WTC11 (cell line): ENCODE results near the gene AGTRAP. TPM values are rescaled to one million over a fixed set of nuclear protein-coding genes. Genes with fewer than 3 reads are reported as not detected.

ENCODE experiments used
- ATAC-seq: fragments of 200-7000 bp; cut with Tn5 transposase; 2 replicates; pipeline ENCODE4 v1.10.0; 2021; ENCODE audit warnings: mild to moderate bottlenecking, moderate library complexity
- CTCF ChIA-PET: fragments of 300-600 bp; sonication (Branson Sonifier 250); formaldehyde crosslinking; loops from one replicate; lab custom pipeline; 2021; ENCODE audit warnings: antibody characterized with exemption; lab: Charles Lee
- POLR2A ChIA-PET: fragments of 350-600 bp; sonication (Branson Sonifier 250); formaldehyde crosslinking; loops from one replicate; lab custom pipeline; 2021; ENCODE audit warnings: antibody characterized with exemption; lab: Charles Lee
- DNase-seq: peaks from one replicate; pipeline ENCODE4 v3.0.0; 2021; ENCODE audit warnings: low spot score
- H3K27ac Mint-ChIP-seq: 2 replicates; pipeline ENCODE4 v1.8.0; 2021; ENCODE audit warnings: mixed read lengths
- H3K27me3 Mint-ChIP-seq: 2 replicates; pipeline ENCODE4 v1.8.0; 2021; ENCODE audit warnings: low read depth, mild to moderate bottlenecking, moderate library complexity, mixed read lengths
- H3K36me3 Mint-ChIP-seq: 2 replicates; pipeline ENCODE4 v1.8.0; 2021; ENCODE audit warnings: mixed read lengths
- H3K4me1 Mint-ChIP-seq: 2 replicates; pipeline ENCODE4 v1.8.0; 2022; ENCODE audit warnings: mixed read lengths
- H3K4me3 Mint-ChIP-seq: 2 replicates; pipeline ENCODE4 v1.8.0; 2021; ENCODE audit warnings: mild to moderate bottlenecking, moderate library complexity, mixed read lengths
- H3K9me3 Mint-ChIP-seq: 2 replicates; pipeline ENCODE4 v1.8.0; 2021; ENCODE audit warnings: mixed read lengths
- AFF4 ChIP-seq: sonication (generic); formaldehyde crosslinking; IDR thresholded peaks from 2 replicates; pipeline ENCODE4 v1.8.1; 2023; ENCODE audit warnings: mild to moderate bottlenecking, missing genetic modification reagents, borderline replicate concordance
- AR ChIP-seq: fragments of 250-450 bp; sonication (Bioruptor Pico); IDR thresholded peaks from 2 replicates; pipeline ENCODE4 v1.9.0; 2021; ENCODE audit warnings: mild to moderate bottlenecking
- ATF1 ChIP-seq: sonication (generic); formaldehyde crosslinking; IDR thresholded peaks from 2 replicates; pipeline ENCODE4 v1.8.1; 2023; ENCODE audit warnings: mild to moderate bottlenecking, moderate library complexity, missing genetic modification reagents
- ATF6 ChIP-seq: sonication (generic); formaldehyde crosslinking; IDR thresholded peaks from 2 replicates; pipeline ENCODE4 v1.8.1; 2023; ENCODE audit warnings: mild to moderate bottlenecking, missing genetic modification reagents
- MXD4 ChIP-seq: fragments of 250-450 bp; sonication (Bioruptor Pico); IDR thresholded peaks from 2 replicates; pipeline ENCODE4 v1.8.0; 2021; ENCODE audit warnings: mild to moderate bottlenecking, moderate library complexity, borderline replicate concordance
- RELA ChIP-seq: sonication (generic); formaldehyde crosslinking; IDR thresholded peaks from 2 replicates; pipeline ENCODE4 v1.8.1; 2022; ENCODE audit warnings: missing genetic modification reagents, mild to moderate bottlenecking, borderline replicate concordance
- TP53 ChIP-seq: sonication (generic); formaldehyde crosslinking; IDR thresholded peaks from 2 replicates; pipeline ENCODE4 v1.8.1; 2023; ENCODE audit warnings: mild to moderate bottlenecking, missing genetic modification reagents
- USF2 ChIP-seq: sonication (generic); formaldehyde crosslinking; IDR thresholded peaks from 2 replicates; pipeline ENCODE4 v1.8.1; 2023; ENCODE audit warnings: mild to moderate bottlenecking, missing genetic modification reagents, moderate library complexity
- total RNA-seq: library from RNA; stranded (reverse); gene quantifications from 3 replicates; pipeline ENCODE4 v1.2.3, GENCODE V29; 2021
- TF ChIP-seq, protein P1 (sequence below): sonication (generic); formaldehyde crosslinking; IDR thresholded peaks from 2 replicates; pipeline ENCODE4 v1.8.1; 2023; ENCODE audit warnings: mild to moderate bottlenecking, missing genetic modification reagents, moderate library complexity
- TF ChIP-seq, protein P2 (sequence below): sonication (generic); formaldehyde crosslinking; IDR thresholded peaks from 2 replicates; pipeline ENCODE4 v1.8.0; 2023; ENCODE audit warnings: missing genetic modification reagents
- TF ChIP-seq, protein P3 (sequence below): sonication (generic); formaldehyde crosslinking; IDR thresholded peaks from 2 replicates; pipeline ENCODE4 v1.8.1; 2022; ENCODE audit warnings: missing genetic modification reagents, borderline replicate concordance
- TF ChIP-seq, protein P4 (sequence below): sonication (generic); formaldehyde crosslinking; IDR thresholded peaks from 2 replicates; pipeline ENCODE4 v1.8.1; 2022; ENCODE audit warnings: low read depth, missing genetic modification reagents, borderline replicate concordance

The AGTRAP gene
- total RNA-seq, 1 experiment from 2014 or later = 81.6 TPM

DNA sequence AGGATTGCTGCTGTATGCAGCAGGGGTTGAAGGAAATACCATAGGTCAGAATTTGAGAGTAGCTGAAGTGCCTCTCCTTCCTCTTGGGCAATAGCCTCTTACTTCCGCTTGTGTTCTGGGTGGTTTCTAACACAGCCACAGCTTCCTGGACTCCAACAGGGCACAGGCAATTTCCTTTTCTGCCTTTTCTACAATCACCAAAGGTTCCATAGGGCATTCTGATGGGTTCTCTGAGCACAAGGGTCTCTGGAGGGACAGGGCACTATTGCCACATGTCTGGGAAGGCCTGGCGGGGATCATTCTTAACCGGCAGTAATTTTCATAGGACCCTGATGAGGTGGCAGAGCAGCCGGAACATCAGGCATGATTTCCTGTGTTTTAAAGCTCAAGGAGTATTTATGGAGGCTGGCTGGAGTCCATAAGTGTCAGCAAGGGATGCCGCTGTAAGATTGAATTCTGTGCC lies 5.5 kb upstream of the AGTRAP start (continued):
- TF ChIP-seq ATF6 (CRISPR knock-in tag) = no peak

- ChIA-PET CTCF (interaction anchor here (1.0 to 1.6 kb wide), 4 partner anchors 12 to 41 kb away, joined by 5 to 7 read pairs (median 5); no protein-coding TSS in a partner anchor), POLR2A (interaction anchor here (0.6 kb wide), 1 partner anchor 700 kb away, joined by 3 read pairs; no protein-coding TSS in a partner anchor)
- Mint-ChIP-seq H3K27ac (peak overlapping the region; percentile 55), H3K27me3 (no peaks in the 10 kb centered on the region; the same call in 1 of the 2 replicates), H3K9me3 (no peaks in the 10 kb centered on the region), H3K4me3 (peak overlapping the region; percentile 41), H3K36me3 (no peaks in the 10 kb centered on the region), H3K4me1 (peaks cover 38% of the 10 kb centered on the region)
- peak; percentile 67 for DNase-seq
- ATAC-seq = peak; percentile 40
- TF ChIP-seq ATF1 = no peak
Measured at GRCh38 chr1:11731691-11732283, 4.1 kb upstream of the AGTRAP start.

DNA sequence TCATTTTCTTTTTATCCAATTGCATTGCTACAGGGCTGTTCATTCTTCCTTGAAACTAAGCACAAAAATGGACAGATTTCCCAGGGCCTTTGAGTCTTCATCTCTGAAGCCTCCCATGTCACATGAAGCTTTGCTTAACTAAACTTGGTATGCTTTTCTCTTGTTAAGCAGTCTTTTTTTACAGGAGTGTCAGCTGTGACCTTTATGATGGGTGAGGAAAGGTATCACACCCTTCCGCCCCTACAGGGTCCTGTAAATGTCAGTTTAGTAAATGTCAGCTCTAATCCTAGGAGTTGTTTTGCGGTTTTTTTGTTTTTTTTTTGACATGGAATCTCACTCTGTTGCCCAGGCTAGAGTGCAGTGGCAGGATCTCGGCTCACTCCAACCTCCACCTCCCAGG lies 2.6 kb upstream of the AGTRAP start:
- ATAC-seq (no peak), DNase-seq (no peak)
- no peaks in the 10 kb centered on the region for H3K36me3 Mint-ChIP-seq
- no peaks in the 10 kb centered on the region; the same call in 1 of the 2 replicates for H3K27me3 Mint-ChIP-seq
- CTCF ChIA-PET = no interaction called here
- no peak overlapping the region for H3K27ac Mint-ChIP-seq
- H3K4me1 Mint-ChIP-seq = peaks cover 53% of the 10 kb centered on the region
- no peaks in the 10 kb centered on the region for H3K9me3 Mint-ChIP-seq
- H3K4me3 Mint-ChIP-seq = no peak overlapping the region
- POLR2A ChIA-PET = no interaction called here
- TF ChIP-seq, protein P1, sequence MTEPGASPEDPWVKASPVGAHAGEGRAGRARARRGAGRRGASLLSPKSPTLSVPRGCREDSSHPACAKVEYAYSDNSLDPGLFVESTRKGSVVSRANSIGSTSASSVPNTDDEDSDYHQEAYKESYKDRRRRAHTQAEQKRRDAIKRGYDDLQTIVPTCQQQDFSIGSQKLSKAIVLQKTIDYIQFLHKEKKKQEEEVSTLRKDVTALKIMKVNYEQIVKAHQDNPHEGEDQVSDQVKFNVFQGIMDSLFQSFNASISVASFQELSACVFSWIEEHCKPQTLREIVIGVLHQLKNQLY (CRISPR knock-in tag) = no peak

DNA sequence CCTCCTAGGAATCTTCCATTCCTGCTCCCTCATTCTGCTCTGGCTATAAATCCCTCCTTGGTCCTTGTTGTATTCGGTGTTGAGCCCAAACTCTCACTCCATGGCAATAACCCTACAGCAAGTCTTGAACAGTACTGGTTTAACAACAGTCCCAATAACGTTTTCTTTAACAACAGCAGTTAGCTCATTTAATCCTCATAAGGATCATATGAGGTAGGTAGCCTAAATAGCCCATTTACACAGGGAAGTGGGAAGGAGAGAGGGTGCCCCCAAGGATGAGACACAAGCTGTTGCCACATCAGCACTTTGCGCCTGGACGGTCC lies 444 bp upstream of the AGTRAP start:
- Mint-ChIP-seq H3K36me3 (no peaks in the 10 kb centered on the region; the same call in 1 of the 2 replicates), H3K27me3 (no peaks in the 10 kb centered on the region; the same call in 1 of the 2 replicates), H3K27ac (no peak overlapping the region; the same call in 1 of the 2 replicates), H3K9me3 (no peaks in the 10 kb centered on the region), H3K4me3 (peak overlapping the region; percentile 94), H3K4me1 (peaks cover 46% of the 10 kb centered on the region)
- no peak for DNase-seq
- ChIA-PET CTCF (interaction anchor here (0.9 to 3.8 kb wide), 9 partner anchors 16 to 90 kb away, joined by 3 to 19 read pairs (median 13); partner anchors contain the start of genes FBXO6 and MAD2L2), POLR2A (interaction anchor here (0.8 to 1.5 kb wide), 6 partner anchors 51 to 80 kb away, joined by 3 to 4 read pairs (median 3); partner anchors contain the start of genes FBXO44, FBXO6 and MAD2L2)
- no peak for ATAC-seq
- no peak for TF ChIP-seq AR (CRISPR knock-in tag)
- TF ChIP-seq, protein P2, sequence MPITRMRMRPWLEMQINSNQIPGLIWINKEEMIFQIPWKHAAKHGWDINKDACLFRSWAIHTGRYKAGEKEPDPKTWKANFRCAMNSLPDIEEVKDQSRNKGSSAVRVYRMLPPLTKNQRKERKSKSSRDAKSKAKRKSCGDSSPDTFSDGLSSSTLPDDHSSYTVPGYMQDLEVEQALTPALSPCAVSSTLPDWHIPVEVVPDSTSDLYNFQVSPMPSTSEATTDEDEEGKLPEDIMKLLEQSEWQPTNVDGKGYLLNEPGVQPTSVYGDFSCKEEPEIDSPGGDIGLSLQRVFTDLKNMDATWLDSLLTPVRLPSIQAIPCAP = no peak
- no peak for TF ChIP-seq MXD4 (CRISPR knock-in tag)
- no peak for TF ChIP-seq RELA (CRISPR knock-in tag)
- TF ChIP-seq, protein P3, sequence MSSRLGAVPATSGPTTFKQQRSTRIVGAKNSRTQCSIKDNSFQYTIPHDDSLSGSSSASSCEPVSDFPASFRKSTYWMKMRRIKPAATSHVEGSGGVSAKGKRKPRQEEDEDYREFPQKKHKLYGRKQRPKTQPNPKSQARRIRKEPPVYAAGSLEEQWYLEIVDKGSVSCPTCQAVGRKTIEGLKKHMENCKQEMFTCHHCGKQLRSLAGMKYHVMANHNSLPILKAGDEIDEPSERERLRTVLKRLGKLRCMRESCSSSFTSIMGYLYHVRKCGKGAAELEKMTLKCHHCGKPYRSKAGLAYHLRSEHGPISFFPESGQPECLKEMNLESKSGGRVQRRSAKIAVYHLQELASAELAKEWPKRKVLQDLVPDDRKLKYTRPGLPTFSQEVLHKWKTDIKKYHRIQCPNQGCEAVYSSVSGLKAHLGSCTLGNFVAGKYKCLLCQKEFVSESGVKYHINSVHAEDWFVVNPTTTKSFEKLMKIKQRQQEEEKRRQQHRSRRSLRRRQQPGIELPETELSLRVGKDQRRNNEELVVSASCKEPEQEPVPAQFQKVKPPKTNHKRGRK (CRISPR knock-in tag) = no peak
- TF ChIP-seq AFF4 = no peak
- TF ChIP-seq USF2 (CRISPR knock-in tag) = no peak
- TF ChIP-seq, protein P4, sequence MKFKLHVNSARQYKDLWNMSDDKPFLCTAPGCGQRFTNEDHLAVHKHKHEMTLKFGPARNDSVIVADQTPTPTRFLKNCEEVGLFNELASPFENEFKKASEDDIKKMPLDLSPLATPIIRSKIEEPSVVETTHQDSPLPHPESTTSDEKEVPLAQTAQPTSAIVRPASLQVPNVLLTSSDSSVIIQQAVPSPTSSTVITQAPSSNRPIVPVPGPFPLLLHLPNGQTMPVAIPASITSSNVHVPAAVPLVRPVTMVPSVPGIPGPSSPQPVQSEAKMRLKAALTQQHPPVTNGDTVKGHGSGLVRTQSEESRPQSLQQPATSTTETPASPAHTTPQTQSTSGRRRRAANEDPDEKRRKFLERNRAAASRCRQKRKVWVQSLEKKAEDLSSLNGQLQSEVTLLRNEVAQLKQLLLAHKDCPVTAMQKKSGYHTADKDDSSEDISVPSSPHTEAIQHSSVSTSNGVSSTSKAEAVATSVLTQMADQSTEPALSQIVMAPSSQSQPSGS (CRISPR knock-in tag) = no peak
- no peak for TF ChIP-seq TP53 (CRISPR knock-in tag)
- TF ChIP-seq ATF1 = no peak
